GM21515 (cell line): ENCODE results near the gene ERAP2.
A peak's percentile ranks its signal among the peaks of the same experiment; 100 is the strongest.

Experiments used
- ATAC-seq: cut with Tn5 transposase; IDR thresholded peaks from one replicate; pipeline ENCODE4 v1.9.1; 2021; ENCODE audit not compliant: unreplicated experiment

The ERAP2 gene

GRCh38 chr5:96957254-96958049 is 81.2 kb downstream of the ERAP2 start:
- peak; percentile 42 for ATAC-seq

- no peak for ATAC-seq
These were observed 82.7 kb downstream of the ERAP2 start for GRCh38 chr5:96958977-96959376.

- ATAC-seq, result peak; percentile 56
These were observed 84.8 kb downstream of the ERAP2 start for GRCh38 chr5:96961053-96961452.

- no peak for ATAC-seq
These were observed 86.3 kb downstream of the ERAP2 start for GRCh38 chr5:96962540-96962991.

- no peak for ATAC-seq
These were observed 87.0 kb downstream of the ERAP2 start for GRCh38 chr5:96963267-96963666.

GRCh38 chr5:96966801-96967200 is 90.5 kb downstream of the ERAP2 start:
- ATAC-seq, result no peak

GRCh38 chr5:96967400-96967799 is 91.1 kb downstream of the ERAP2 start:
- no peak for ATAC-seq

- ATAC-seq, result no peak
These were observed 91.8 kb downstream of the ERAP2 start for GRCh38 chr5:96968074-96968473.

GRCh38 chr5:96968614-96969013 is 92.3 kb downstream of the ERAP2 start:
- no peak for ATAC-seq
